ENCODE data around the gene CCM2.

CCM2 gene

DNA sequence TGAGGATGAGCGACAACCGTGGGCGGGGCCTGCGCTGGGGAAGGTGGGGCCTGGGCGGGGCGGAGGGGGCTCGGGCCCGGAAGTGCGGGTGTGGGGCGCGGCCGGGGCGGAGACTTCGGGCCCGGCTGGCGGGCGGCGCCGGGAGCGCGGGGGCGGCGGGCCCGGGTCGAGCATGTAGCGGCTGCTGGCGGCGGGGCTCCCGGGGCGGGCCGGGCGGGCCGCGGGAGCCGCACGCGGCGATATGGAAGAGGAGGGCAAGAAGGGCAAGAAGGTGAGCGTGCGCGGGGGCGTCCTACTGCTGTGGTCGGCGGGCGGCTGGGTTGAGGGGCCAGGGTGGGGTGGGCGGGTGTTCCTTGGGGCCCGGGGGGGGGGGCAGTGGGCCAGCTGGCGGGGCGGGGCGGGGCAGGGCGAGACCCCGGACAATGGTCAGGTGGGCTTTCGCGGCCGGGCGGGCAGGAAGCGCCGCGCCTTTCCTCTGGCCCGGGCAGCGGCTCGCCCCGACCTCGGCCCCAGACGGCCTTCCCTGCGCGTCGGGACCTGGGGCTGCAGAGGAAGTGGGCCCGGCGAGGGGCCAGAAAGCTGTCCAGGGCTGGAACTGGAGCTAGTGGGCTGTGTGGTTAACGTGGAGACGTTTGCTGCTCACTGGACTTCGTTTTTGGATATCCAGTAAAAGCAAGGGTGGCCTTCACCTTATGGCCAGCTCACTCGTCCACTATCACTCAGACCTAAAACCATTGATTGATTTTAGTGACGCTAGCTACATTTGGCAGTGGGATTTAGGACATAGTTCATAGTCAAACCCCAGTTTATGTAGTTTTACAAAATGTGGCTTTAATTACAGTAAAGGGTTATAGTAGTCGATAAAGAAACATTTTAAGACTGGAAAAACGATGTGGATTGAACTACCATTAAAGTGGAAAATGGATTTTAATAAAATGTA lies at the start of gene CCM2:
Gene CCM2, plus strand, starts transcription at position 109 of the 940 bp plus-strand sequence. Its CDS starts 133 bp downstream, at position 242.
- H3K36me3 ChIP-seq (ENCODE audit: low read depth) = no peaks in the 10 kb centered on the region
- DNase-seq (ENCODE audit: low spot score) (no peak), ATAC-seq (ENCODE audit: low read depth) (peak; percentile 6; the same call in 1 of the 3 replicates)
- no peaks in the 10 kb centered on the region for H3K27me3 ChIP-seq (ENCODE audit: insufficient read depth, poor library complexity, severe bottlenecking)
- H3K27ac ChIP-seq (ENCODE audit: poor library complexity, severe bottlenecking) = peak within 1 kb of the TSS; percentile 71
- no peaks in the 10 kb centered on the region for H3K9me3 ChIP-seq (ENCODE audit: severe bottlenecking)
- H3K4me1 ChIP-seq (ENCODE audit: insufficient read depth, poor library complexity, severe bottlenecking) = peaks cover 13% of the 10 kb centered on the region
- peak within 1 kb of the TSS; percentile 78 for H3K4me3 ChIP-seq (ENCODE audit: severe bottlenecking)
- TF ChIP-seq, protein P1, sequence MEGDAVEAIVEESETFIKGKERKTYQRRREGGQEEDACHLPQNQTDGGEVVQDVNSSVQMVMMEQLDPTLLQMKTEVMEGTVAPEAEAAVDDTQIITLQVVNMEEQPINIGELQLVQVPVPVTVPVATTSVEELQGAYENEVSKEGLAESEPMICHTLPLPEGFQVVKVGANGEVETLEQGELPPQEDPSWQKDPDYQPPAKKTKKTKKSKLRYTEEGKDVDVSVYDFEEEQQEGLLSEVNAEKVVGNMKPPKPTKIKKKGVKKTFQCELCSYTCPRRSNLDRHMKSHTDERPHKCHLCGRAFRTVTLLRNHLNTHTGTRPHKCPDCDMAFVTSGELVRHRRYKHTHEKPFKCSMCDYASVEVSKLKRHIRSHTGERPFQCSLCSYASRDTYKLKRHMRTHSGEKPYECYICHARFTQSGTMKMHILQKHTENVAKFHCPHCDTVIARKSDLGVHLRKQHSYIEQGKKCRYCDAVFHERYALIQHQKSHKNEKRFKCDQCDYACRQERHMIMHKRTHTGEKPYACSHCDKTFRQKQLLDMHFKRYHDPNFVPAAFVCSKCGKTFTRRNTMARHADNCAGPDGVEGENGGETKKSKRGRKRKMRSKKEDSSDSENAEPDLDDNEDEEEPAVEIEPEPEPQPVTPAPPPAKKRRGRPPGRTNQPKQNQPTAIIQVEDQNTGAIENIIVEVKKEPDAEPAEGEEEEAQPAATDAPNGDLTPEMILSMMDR (IDR thresholded peaks at IDR 0.05; ENCODE audit: poor library complexity, severe bottlenecking) = no peak

DNA sequence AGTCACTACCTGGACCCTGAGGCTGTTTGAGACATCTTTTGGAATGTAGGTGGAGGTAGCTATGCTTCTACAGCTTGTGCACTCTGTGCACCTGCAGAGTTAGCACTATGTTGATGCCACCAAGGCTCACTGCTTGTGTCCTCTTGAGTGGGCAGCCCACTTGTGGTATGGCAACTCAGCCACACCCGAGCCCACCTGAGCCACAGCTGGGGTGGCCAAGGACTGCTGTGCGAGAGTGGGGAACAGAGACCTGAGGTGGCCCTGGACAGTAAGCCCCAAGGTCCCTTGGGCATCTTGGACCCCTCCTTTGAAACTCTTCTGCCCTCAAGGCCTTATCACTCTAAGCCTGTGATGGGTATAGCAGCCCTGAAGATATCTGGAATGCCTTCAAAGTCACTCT lies 46.8 kb upstream of the CCM2 start:
- H3K9me3 ChIP-seq (ENCODE audit: severe bottlenecking) = no peaks in the 10 kb centered on the region
- TF ChIP-seq, protein P1 (IDR thresholded peaks at IDR 0.05; ENCODE audit: poor library complexity, severe bottlenecking) = no peak
- H3K4me3 ChIP-seq (ENCODE audit: severe bottlenecking) = no peak overlapping the region
- DNase-seq (ENCODE audit: low spot score) (no peak), ATAC-seq (ENCODE audit: low read depth) (no peak)
- no peaks in the 10 kb centered on the region for H3K4me1 ChIP-seq (ENCODE audit: insufficient read depth, poor library complexity, severe bottlenecking)
- H3K27ac ChIP-seq (ENCODE audit: poor library complexity, severe bottlenecking) = no peak overlapping the region
- no peaks in the 10 kb centered on the region for H3K27me3 ChIP-seq (ENCODE audit: insufficient read depth, poor library complexity, severe bottlenecking)
- H3K36me3 ChIP-seq (ENCODE audit: low read depth) = no peaks in the 10 kb centered on the region

DNA sequence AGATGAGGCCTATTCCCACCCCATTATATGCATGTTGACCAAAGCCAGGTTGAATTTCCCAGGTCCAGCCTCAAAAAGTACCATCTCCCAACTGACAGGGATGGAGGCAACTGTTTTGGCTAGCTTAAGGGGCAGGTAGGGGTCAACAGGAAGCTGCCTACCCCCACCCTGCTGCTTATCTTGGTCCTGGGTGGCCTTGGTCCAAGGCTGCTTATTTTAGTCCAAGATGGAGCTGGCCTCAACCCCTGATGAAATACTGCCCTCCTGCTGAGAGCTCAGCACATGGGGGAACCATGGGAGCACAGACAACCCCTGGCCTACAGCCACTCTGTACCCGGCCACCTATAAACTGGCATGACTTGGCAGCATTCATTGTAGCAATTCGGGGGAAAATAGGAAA lies 44.3 kb upstream of the CCM2 start:
- H3K4me3 ChIP-seq (ENCODE audit: severe bottlenecking) = no peak overlapping the region
- ATAC-seq (ENCODE audit: low read depth) (no peak), DNase-seq (ENCODE audit: low spot score) (no peak)
- no peaks in the 10 kb centered on the region for H3K4me1 ChIP-seq (ENCODE audit: insufficient read depth, poor library complexity, severe bottlenecking)
- no peaks in the 10 kb centered on the region for H3K36me3 ChIP-seq (ENCODE audit: low read depth)
- H3K27me3 ChIP-seq (ENCODE audit: insufficient read depth, poor library complexity, severe bottlenecking) = no peaks in the 10 kb centered on the region
- TF ChIP-seq, protein P1 (IDR thresholded peaks at IDR 0.05; ENCODE audit: poor library complexity, severe bottlenecking) = no peak
- no peak overlapping the region for H3K27ac ChIP-seq (ENCODE audit: poor library complexity, severe bottlenecking)
- H3K9me3 ChIP-seq (ENCODE audit: severe bottlenecking) = no peaks in the 10 kb centered on the region

DNA sequence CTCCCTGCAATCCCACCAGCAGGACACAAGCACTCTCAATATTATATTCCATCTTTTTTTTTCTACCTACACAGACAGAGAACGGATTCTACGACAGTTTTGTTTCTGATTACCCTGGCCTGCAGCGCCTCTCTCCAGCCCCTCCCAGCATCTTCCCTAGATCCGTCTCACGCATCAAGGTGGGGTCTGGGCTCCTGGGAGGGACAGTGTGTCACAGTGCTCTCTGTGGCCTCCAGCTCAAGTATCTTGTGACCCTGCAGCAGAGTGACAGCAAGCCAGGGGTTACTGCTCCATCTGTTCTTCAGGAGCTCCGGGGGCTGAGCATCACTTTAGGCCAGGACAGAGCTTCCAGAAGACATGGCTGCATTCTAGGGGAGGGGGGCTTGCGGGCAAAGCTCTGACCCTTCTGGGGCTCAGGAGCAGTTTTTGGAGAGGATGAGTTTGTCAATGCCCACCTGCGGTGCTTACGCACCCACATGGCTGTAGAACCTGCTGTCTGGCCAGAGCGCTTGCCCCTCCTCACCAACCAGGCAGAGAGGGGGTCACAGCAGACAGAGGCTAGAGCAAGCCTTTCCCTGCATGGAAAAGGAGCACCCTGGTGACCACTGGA lies 43.7 kb upstream of the CCM2 start:
- H3K4me3 ChIP-seq (ENCODE audit: severe bottlenecking) = no peak overlapping the region
- DNase-seq (ENCODE audit: low spot score) (no peak), ATAC-seq (ENCODE audit: low read depth) (no peak)
- no peaks in the 10 kb centered on the region for H3K27me3 ChIP-seq (ENCODE audit: insufficient read depth, poor library complexity, severe bottlenecking)
- TF ChIP-seq, protein P1 (IDR thresholded peaks at IDR 0.05; ENCODE audit: poor library complexity, severe bottlenecking) = no peak
- H3K4me1 ChIP-seq (ENCODE audit: insufficient read depth, poor library complexity, severe bottlenecking) = no peaks in the 10 kb centered on the region
- no peaks in the 10 kb centered on the region for H3K36me3 ChIP-seq (ENCODE audit: low read depth)
- no peaks in the 10 kb centered on the region for H3K9me3 ChIP-seq (ENCODE audit: severe bottlenecking)
- no peak overlapping the region for H3K27ac ChIP-seq (ENCODE audit: poor library complexity, severe bottlenecking)

Data from RWPE2 (cell line).